RWPE1 (cell line): ENCODE data around the gene KSR1.
A peak's percentile ranks its signal among the peaks of the same experiment; 100 is the strongest.

Experiments used
- CTCF ChIA-PET: fragments of 350-600 bp; sonication (Branson Sonifier 250); formaldehyde crosslinking; extraction: SDS; loops from one replicate; lab custom pipeline; 2021; lab: Yijun Ruan, JAX
- POLR2A ChIA-PET: fragments of 400-600 bp; formaldehyde crosslinking; extraction: SDS; loops from one replicate; lab custom pipeline; 2020; ENCODE audit warnings: antibody characterized with exemption; ENCODE audit not compliant: low non-redundant PET; lab: Yijun Ruan, JAX
- DNase-seq: peaks from one replicate; pipeline ENCODE4 v3.0.0; 2012; ENCODE audit warnings: low spot score
- H3K27ac ChIP-seq: fragments of 450-650 bp; 2 replicates; pipeline ENCODE4 v1.5.1; 2017
- TF ChIP-seq, protein P1 (sequence below): fragments of 450-650 bp; conservative IDR thresholded peaks from 2 replicates; pipeline ENCODE4 v1.5.1; 2017; ENCODE audit warnings: low read depth, mild to moderate bottlenecking

The KSR1 gene

DNA sequence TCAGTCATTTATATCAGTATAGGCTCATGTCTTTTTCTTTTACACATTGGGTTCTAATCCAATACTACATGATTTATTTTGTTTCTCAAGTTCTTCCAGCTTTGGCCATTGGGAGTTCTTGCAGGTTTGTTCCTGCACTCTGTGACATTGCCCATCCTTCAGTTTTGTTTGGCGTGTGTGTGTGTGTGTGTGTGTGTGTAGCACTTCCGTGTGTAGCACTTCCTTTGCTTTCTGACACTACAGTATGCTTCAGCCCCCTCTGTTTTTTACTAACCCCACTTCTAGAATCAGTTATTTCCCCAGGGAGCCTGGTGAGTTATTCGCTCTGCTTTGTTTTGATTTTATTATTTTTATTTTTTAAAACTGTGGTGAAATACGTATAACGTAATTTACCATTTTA lies 99.1 kb downstream of the KSR1 start:
- POLR2A ChIA-PET, result no interaction called here
- TF ChIP-seq, protein P1, sequence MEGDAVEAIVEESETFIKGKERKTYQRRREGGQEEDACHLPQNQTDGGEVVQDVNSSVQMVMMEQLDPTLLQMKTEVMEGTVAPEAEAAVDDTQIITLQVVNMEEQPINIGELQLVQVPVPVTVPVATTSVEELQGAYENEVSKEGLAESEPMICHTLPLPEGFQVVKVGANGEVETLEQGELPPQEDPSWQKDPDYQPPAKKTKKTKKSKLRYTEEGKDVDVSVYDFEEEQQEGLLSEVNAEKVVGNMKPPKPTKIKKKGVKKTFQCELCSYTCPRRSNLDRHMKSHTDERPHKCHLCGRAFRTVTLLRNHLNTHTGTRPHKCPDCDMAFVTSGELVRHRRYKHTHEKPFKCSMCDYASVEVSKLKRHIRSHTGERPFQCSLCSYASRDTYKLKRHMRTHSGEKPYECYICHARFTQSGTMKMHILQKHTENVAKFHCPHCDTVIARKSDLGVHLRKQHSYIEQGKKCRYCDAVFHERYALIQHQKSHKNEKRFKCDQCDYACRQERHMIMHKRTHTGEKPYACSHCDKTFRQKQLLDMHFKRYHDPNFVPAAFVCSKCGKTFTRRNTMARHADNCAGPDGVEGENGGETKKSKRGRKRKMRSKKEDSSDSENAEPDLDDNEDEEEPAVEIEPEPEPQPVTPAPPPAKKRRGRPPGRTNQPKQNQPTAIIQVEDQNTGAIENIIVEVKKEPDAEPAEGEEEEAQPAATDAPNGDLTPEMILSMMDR, result no peak
- no peak overlapping the region for H3K27ac ChIP-seq
- DNase-seq, result no peak
- CTCF ChIA-PET, result no interaction called here

DNA sequence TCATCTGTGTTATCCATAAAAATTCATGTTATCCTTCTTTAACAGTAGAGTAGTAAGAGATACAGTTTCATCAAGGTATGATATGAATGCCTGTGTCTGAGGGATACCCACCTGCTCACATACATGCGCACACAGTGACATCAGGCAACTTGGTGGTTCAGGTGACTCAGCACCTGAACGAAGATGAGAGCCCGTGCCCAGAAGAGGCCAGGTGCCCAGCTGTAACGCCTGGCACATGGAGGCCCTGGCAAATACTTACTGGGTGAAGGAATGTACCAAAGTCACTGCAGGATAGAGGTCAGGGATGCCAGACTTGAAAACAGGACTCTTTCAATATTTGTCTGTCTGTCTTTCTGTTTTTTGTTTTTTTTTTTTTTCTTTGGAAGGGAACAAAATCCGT lies 102.1 kb downstream of the KSR1 start:
- POLR2A ChIA-PET, result no interaction called here
- no peak for DNase-seq
- TF ChIP-seq, protein P1, result no peak
- CTCF ChIA-PET, result no interaction called here
- no peak overlapping the region for H3K27ac ChIP-seq

DNA sequence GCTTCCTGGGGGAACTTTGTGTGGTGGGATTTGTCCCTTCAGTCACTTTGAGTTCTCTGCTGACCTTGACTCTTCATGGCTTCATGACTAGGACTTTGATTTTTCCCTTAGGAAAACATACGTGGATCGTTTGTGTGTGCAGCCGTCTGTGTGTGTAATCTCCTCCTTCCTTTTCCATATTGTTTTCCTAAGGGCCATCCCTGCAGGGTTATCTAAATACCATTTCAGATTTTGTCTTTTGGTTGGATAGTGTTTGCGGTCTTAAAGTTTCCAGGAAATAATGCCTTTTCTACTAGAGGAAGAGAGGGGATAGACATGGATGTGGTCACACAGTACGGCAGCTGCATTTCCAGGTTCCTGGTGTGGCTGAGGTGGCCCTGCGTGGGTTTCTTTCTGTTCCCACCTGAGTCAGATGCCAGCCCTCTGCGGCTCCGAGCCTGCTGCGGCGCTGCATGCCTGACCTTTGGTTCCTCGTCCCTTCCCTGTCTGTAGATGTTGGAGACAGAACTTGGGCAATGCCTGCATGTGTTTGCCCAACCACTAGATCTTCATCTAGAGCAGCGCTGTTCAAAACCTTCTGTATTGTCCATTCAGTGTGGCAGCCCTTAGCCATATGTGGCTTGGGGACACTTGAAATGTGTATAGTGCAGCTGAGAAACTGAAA lies 102.7 kb downstream of the KSR1 start:
- POLR2A ChIA-PET, result no interaction called here
- CTCF ChIA-PET, result no interaction called here
- TF ChIP-seq, protein P1, result no peak
- DNase-seq, result no peak
- H3K27ac ChIP-seq, result no peak overlapping the region

DNA sequence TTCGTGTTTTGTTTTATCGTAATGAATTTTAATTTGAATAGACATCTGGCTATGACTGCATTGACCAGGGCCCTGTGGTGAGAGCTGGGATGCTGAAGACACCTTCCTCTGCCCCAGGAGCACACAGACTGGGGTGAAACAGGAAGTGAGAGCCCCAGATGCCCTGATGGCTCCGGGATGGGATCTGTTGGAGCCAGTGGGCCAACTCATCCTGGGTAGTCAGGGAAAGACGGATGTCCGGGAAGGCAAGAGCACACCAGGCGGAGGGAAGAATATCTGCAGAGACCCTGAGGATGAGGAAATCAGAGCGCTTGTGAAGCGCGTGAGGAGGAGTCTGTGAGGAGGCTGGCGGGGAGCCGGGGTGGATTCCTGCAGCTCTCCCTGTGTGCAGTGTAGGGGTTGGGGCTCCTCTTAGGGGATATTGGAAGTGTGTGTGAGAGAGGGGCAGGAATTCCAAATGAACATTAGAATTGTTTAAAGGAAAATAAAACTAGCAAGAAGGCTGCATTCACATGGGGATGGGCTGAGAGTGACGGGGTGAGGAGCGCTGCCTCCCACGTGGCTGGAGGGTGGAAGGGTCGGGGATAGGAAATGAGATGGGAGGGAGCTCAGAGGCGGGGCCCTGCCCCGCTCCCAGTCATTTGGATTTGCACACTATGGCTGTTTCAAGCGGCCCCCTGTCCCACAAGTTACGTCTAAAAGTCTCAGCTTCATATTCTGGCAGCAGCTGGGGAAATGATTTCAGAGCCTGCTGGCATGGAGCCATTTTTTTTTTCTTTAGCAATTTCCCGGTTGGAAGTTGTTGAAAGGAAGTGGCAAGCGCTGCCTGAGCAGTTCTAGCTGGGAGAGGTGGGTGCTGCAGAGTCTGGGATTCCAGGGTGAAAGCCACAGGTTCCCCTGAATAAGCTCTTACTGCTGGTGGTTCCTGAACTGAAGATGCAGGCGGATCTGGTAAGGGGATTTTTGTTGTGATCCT lies 103.5 kb downstream of the KSR1 start:
- TF ChIP-seq, protein P1, result no peak
- ChIA-PET CTCF (interaction anchor here (0.6 to 1.0 kb wide), 2 partner anchors 14 to 68 kb away, joined by 3 to 5 read pairs; no protein-coding TSS in a partner anchor), POLR2A (no interaction called here)
- DNase-seq, result peak; percentile 45
- peak overlapping the region; percentile 77 for H3K27ac ChIP-seq

DNA sequence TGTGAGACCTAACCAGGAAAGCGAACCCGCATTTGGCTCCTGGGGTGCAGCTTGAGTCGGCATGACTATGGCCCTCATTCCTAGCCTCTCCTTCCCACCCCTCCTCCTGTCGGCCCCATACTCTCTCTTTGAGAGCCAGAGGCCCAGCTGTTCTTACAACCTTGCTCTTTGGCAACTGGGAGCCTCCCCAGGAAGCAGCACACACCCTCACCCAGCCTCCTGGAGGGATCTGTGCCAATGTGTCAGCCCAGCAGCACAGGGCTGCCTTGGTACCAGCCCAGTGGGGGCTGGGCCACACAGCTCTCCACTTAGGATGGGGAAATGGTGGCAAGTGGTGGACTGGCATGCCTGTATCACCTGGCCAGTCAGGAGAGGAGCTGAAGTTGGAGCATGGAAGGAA lies 104.4 kb downstream of the KSR1 start:
- peak overlapping the region; percentile 77 for H3K27ac ChIP-seq
- DNase-seq, result no peak
- TF ChIP-seq, protein P1, result no peak
- ChIA-PET POLR2A (no interaction called here), CTCF (interaction anchor here (0.6 to 1.0 kb wide), 2 partner anchors 15 to 69 kb away, joined by 3 to 5 read pairs; no protein-coding TSS in a partner anchor)

DNA sequence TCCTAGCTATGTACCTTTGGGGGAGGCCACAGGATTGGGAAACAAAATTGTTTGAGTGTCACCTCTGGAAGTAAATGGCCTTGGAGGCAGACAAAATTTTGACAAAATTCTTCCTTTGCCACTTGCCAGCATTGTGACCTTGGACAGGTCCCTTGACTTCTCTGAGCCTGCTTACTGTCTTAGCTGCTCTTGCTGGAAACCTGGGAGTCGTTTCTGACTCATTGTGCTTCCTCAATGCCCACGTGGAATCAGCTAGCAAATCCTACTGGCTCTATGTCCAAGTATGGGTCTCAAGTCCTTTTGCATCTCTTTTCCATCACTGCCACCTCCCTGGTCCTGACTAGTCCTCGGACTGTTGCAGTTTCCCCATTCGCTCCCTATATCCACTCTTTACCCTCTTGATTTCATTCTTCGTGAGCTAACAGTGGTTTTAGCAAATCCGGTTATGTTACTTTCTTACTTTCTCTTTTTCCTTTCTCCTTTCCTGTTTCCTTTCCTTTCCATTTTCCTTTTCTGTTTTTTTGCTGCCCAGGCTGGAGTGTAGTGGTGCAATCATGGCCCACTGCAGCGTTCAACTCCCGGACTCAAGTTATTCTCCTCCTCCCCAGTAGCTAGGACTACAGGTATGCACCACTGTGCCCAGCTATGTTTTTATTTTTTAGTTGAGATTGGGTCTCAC lies 106.7 kb downstream of the KSR1 start:
- DNase-seq, result no peak
- POLR2A ChIA-PET, result no interaction called here
- CTCF ChIA-PET, result interaction anchor here (1.4 kb wide), 1 partner anchor 37 kb away, joined by 3 read pairs; no protein-coding TSS in a partner anchor
- TF ChIP-seq, protein P1, result no peak
- H3K27ac ChIP-seq, result no peak overlapping the region
